PC-3 (cell line): Measurements from ENCODE around the gene NPLOC4. TPM values are rescaled to one million over a fixed set of nuclear protein-coding genes. Genes with fewer than 3 reads are reported as not detected.

ENCODE experiments used
- ATAC-seq: fragments of 200-7000 bp; cut with Tn5 transposase; 2 replicates; pipeline ENCODE4 v1.9.1; 2020; ENCODE audit warnings: mild to moderate bottlenecking, moderate library complexity
- BruUV-seq: library from RNA; stranded (reverse); fragments of 400-500 nt; replicated peaks from 2 replicates; lab custom pipeline; 2021; lab: Mats Ljungman, UMichigan
- CTCF ChIA-PET: fragments of 300-600 bp; sonication (Branson Sonifier 250); formaldehyde crosslinking; loops from one replicate; lab custom pipeline; 2022; ENCODE audit warnings: antibody characterized with exemption; lab: Charles Lee
- POLR2A ChIA-PET: fragments of 300-600 bp; sonication (Branson Sonifier 250); formaldehyde crosslinking; loops from one replicate; lab custom pipeline; 2022; ENCODE audit warnings: antibody characterized with exemption; ENCODE audit not compliant: unreplicated experiment; lab: Charles Lee
- DNase-seq: peaks from one replicate; pipeline ENCODE4 v3.0.0-alpha.2; 2015
- H2AFZ ChIP-seq: fragments of 300-600 bp; sonication (generic); 2 replicates; pipeline ENCODE4 v1.6.0; 2016; ENCODE audit warnings: antibody characterized with exemption, low read length
- H3F3A ChIP-seq: fragments of 300-600 bp; sonication (generic); one replicate; pipeline ENCODE4 v1.6.0; 2017; ENCODE audit warnings: antibody characterized with exemption, low read length, control low read depth, mild to moderate bottlenecking; ENCODE audit not compliant: unreplicated experiment
- H3K27ac ChIP-seq: fragments of 300-600 bp; sonication (generic); 2 replicates; pipeline ENCODE4 v1.5.1; 2016; ENCODE audit warnings: mild to moderate bottlenecking, low read length
- H3K27me3 ChIP-seq: fragments of 300-600 bp; sonication (generic); 2 replicates; pipeline ENCODE4 v1.6.1; 2016; ENCODE audit warnings: low read length, mixed read lengths
- H3K36me3 ChIP-seq: fragments of 300-600 bp; sonication (generic); 2 replicates; pipeline ENCODE4 v1.6.1; 2016; ENCODE audit warnings: low read depth, mixed run types, low read length, mixed read lengths
- H3K4me1 ChIP-seq: fragments of 300-600 bp; sonication (generic); 2 replicates; pipeline ENCODE4 v1.5.1; 2016; ENCODE audit warnings: low read length; ENCODE audit not compliant: insufficient read depth
- H3K4me2 ChIP-seq: fragments of 300-600 bp; sonication (generic); 2 replicates; pipeline ENCODE4 v1.6.0; 2016; ENCODE audit warnings: low read length
- H3K4me3 ChIP-seq: fragments of 300-600 bp; sonication (generic); 2 replicates; pipeline ENCODE4 v1.5.1; 2016; ENCODE audit warnings: mild to moderate bottlenecking, low read length, mixed read lengths
- H3K79me2 ChIP-seq: fragments of 300-600 bp; sonication (generic); 2 replicates; pipeline ENCODE4 v1.6.1; 2017; ENCODE audit warnings: low read length, mixed read lengths
- H3K9ac ChIP-seq: fragments of 300-600 bp; sonication (generic); 2 replicates; pipeline ENCODE4 v1.6.0; 2016; ENCODE audit warnings: mild to moderate bottlenecking, low read length
- H3K9me2 ChIP-seq: fragments of 300-600 bp; sonication (generic); replicated peaks from 2 replicates; pipeline ENCODE4 v1.6.1; 2016; ENCODE audit warnings: mixed run types, low read length, mixed read lengths
- H3K9me3 ChIP-seq: fragments of 300-600 bp; sonication (generic); 2 replicates; pipeline ENCODE4 v1.6.1; 2016; ENCODE audit warnings: low read length, mixed read lengths
- H4K20me1 ChIP-seq: fragments of 300-600 bp; sonication (generic); 2 replicates; pipeline ENCODE4 v1.6.1; 2016; ENCODE audit warnings: low read length, mixed read lengths
- EZH2 ChIP-seq: fragments of 300-600 bp; sonication (generic); IDR thresholded peaks from one replicate; pipeline ENCODE4 v1.6.1; 2017; ENCODE audit warnings: antibody characterized with exemption, mild to moderate bottlenecking, low read length; ENCODE audit not compliant: unreplicated experiment
- EZH2phosphoT487 ChIP-seq: fragments of 300-600 bp; sonication (generic); IDR thresholded peaks from 2 replicates; pipeline ENCODE4 v1.6.1; 2018; ENCODE audit warnings: mild to moderate bottlenecking, antibody characterized with exemption, low read length, borderline replicate concordance
- intact Hi-C: fragments of 100-400 bp; cut with micrococcal nuclease; formaldehyde crosslinking; loops from 2 replicates; pipeline ENCODE4 v1.9.0; 2023
- total RNA-seq: library from RNA; depleted of rRNA; stranded (reverse); fragments of >200 nt; gene quantifications from 2 replicates; pipeline ENCODE4 v1.2.3, GENCODE V29; 2014
- TF ChIP-seq, protein P1 (sequence below): fragments of 300-600 bp; sonication (generic); conservative IDR thresholded peaks from 2 replicates; pipeline ENCODE4 v1.5.1; 2017; ENCODE audit warnings: antibody characterized with exemption, low read depth, mild to moderate bottlenecking, low read length

The NPLOC4 gene
- total RNA-seq, 1 experiment from 2014 or later: 109 TPM

DNA sequence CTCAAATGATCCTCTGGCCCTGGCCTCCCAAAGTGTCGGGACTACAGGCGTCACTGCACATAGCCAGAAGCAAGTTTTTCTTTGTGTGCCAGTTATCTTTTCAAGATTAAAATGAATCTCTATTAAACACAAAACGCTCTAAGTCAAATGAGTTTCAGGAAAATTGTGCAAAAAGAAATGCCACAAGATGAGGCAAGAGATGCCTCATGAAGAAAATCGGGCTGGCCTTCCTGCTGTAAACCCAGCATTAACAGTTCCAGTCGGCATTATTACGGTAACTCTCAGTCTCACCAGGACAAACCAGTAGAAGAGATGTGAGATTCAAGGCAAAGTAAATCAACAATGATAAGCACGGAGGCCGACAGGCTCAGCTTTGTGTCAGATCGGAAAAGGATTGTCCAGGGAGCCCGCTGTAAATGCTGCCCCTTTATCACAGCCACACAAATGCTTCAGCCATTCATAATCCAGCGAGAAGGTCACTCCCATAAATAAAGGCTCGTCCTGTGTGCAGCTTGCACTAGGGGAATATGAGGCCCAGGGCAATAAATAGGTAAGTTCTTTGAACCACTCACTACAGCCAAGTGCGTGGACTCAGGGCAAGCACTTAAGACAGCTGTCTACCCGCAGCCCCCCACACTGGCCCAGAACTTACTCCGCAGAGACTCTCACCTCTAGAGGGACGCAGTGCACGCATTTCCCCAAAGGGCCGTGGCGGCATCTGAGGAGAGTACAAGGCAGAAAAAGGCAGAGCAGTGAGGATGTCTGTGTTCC, 27.2 kb downstream of the NPLOC4 start:
- H3K9me2 ChIP-seq: no peaks in the 10 kb centered on the region
- H3F3A ChIP-seq: no peaks in the 10 kb centered on the region
- no peak overlapping the region for H3K4me3 ChIP-seq
- ChIA-PET CTCF (no interaction called here), POLR2A (no interaction called here)
- ATAC-seq (no peak), DNase-seq (no peak)
- no peaks in the 10 kb centered on the region for H3K27me3 ChIP-seq
- H4K20me1 ChIP-seq: peaks cover 44% of the 10 kb centered on the region
- no peaks in the 10 kb centered on the region for H3K4me1 ChIP-seq
- H3K79me2 ChIP-seq: peaks cover 69% of the 10 kb centered on the region
- no peaks in the 10 kb centered on the region for H3K9me3 ChIP-seq
- H2AFZ ChIP-seq: no peak overlapping the region
- intact Hi-C loops: no loop called here
- no peak overlapping the region for H3K4me2 ChIP-seq
- H3K9ac ChIP-seq: no peak overlapping the region
- no peak overlapping the region for H3K27ac ChIP-seq
- BruUV-seq: no TSS peak
- H3K36me3 ChIP-seq: peaks cover 65% of the 10 kb centered on the region
- no peak for TF ChIP-seq EZH2phosphoT487
- no peak for TF ChIP-seq EZH2

DNA sequence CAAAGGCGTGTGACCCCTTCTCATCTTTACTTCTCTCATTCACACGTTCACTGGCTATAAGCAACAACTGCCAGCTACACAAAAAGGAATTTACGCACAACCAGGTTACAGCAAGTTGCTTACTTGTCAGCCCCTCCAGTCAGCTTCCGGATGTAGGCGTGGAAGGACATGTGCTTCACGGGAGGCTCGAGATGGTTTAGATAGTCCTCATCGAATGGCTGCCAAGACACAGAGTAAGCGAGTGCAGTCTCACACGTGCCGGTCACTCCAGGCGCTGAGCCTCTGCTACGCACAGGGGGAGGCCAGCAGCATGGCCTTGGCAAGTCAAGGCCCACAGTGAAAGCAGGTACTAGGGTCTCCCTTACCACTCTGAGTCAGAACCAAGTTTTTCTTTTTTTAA, 28.3 kb downstream of the NPLOC4 start:
- H3K9me3 ChIP-seq: no peaks in the 10 kb centered on the region
- no peak overlapping the region for H3K9ac ChIP-seq
- H3K36me3 ChIP-seq: peaks cover 66% of the 10 kb centered on the region
- no peak for ATAC-seq
- H3K27ac ChIP-seq: no peak overlapping the region
- intact Hi-C loops: no loop called here
- POLR2A ChIA-PET: no interaction called here
- CTCF ChIA-PET: no interaction called here
- H2AFZ ChIP-seq: no peak overlapping the region
- H3F3A ChIP-seq: no peaks in the 10 kb centered on the region
- H4K20me1 ChIP-seq: peaks cover 35% of the 10 kb centered on the region
- H3K27me3 ChIP-seq: no peaks in the 10 kb centered on the region
- TF ChIP-seq, protein P1, sequence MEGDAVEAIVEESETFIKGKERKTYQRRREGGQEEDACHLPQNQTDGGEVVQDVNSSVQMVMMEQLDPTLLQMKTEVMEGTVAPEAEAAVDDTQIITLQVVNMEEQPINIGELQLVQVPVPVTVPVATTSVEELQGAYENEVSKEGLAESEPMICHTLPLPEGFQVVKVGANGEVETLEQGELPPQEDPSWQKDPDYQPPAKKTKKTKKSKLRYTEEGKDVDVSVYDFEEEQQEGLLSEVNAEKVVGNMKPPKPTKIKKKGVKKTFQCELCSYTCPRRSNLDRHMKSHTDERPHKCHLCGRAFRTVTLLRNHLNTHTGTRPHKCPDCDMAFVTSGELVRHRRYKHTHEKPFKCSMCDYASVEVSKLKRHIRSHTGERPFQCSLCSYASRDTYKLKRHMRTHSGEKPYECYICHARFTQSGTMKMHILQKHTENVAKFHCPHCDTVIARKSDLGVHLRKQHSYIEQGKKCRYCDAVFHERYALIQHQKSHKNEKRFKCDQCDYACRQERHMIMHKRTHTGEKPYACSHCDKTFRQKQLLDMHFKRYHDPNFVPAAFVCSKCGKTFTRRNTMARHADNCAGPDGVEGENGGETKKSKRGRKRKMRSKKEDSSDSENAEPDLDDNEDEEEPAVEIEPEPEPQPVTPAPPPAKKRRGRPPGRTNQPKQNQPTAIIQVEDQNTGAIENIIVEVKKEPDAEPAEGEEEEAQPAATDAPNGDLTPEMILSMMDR: no peak
- TF ChIP-seq EZH2phosphoT487 (no peak), EZH2 (no peak)
- H3K4me3 ChIP-seq: no peak overlapping the region
- no peak for DNase-seq
- no peaks in the 10 kb centered on the region for H3K4me1 ChIP-seq
- H3K9me2 ChIP-seq: no peaks in the 10 kb centered on the region
- H3K4me2 ChIP-seq: no peak overlapping the region
- H3K79me2 ChIP-seq: peaks cover 58% of the 10 kb centered on the region
- BruUV-seq: no TSS peak

DNA sequence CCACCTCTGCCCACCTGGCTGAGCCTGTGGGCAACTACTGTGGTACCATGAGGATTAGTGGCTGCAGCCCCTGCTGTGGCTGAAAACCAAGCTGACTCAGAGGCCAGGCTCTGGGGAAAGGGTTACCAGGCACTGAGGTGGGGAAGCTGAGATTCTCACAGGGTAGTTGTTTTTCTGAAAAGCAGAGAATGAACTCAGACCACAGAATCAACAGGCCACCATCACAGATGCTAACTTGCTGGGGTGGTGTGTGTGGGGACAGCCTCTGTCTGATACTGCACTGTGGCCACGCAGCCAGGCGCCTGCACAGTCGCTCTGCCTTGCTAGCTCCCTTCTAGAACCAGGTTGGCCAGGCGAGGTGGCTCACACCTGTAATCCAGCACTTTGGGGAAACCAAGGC, 28.8 kb downstream of the NPLOC4 start:
- ATAC-seq (no peak), DNase-seq (no peak)
- TF ChIP-seq, protein P1: no peak
- TF ChIP-seq EZH2phosphoT487: no peak
- no peak for TF ChIP-seq EZH2
- Histone ChIP-seq H3K36me3 (peaks cover 63% of the 10 kb centered on the region), H3K4me3 (no peak overlapping the region), H3K79me2 (peaks cover 53% of the 10 kb centered on the region), H3K27ac (no peak overlapping the region), H3K4me1 (no peaks in the 10 kb centered on the region), H3K9ac (no peak overlapping the region), H3K27me3 (no peaks in the 10 kb centered on the region), H4K20me1 (peaks cover 31% of the 10 kb centered on the region), H3K9me3 (no peaks in the 10 kb centered on the region), H2AFZ (no peak overlapping the region), H3K4me2 (no peak overlapping the region), H3K9me2 (no peaks in the 10 kb centered on the region), H3F3A (no peaks in the 10 kb centered on the region)
- POLR2A ChIA-PET: no interaction called here
- no TSS peak for BruUV-seq
- intact Hi-C loops: no loop called here
- CTCF ChIA-PET: no interaction called here
